T-helper 2 cell treated with Interferon-gamma antibody and Interleukin-4, amounts not matched to agents 100 ng/mL and 5 ng/mL, for 36 hours (primary cell): Measurements from ENCODE around the gene CCT8L2. TPM values are rescaled to one million over a fixed set of nuclear protein-coding genes. Genes with fewer than 3 reads are reported as not detected.
"Not testable (repeated sequence)": the region's sequence is repeated elsewhere in the genome, so short reads cannot be mapped to it uniquely, and the experiment has no call there.

ENCODE experiments used
- intact Hi-C: fragments of 100-400 bp; cut with micrococcal nuclease; formaldehyde crosslinking; loops from one replicate; pipeline ENCODE4 v1.15.1; 2023
- total RNA-seq: library from RNA; stranded (reverse); gene quantifications from 2 replicates; pipeline ENCODE4 v1.2.3, GENCODE V29; 2022

The CCT8L2 gene
- total RNA-seq, 1 donor from 2014 or later, result not detected

- intact Hi-C loops, result not testable (repeated sequence)
These were observed 32.6 kb downstream of the CCT8L2 start for GRCh38 chr22:16559996-16560395.

GRCh38 chr22:16559056-16559955 is 33.3 kb downstream of the CCT8L2 start:
- intact Hi-C loops, result no loop called here

- intact Hi-C loops, result not testable (repeated sequence)
These were observed 34.1 kb downstream of the CCT8L2 start for GRCh38 chr22:16558376-16558945.

GRCh38 chr22:16557511-16557910 is 35.1 kb downstream of the CCT8L2 start:
- intact Hi-C loops, result not testable (repeated sequence)

GRCh38 chr22:16555077-16555994 is 37.3 kb downstream of the CCT8L2 start:
- intact Hi-C loops, result not testable (repeated sequence)

- intact Hi-C loops, result not testable (repeated sequence)
These were observed 49.3 kb downstream of the CCT8L2 start for GRCh38 chr22:16543310-16543709.

Other genes with a start within 250 kb of the CCT8L2 start
- gene XKR3, start 232.6 kb upstream of the CCT8L2 start, total RNA-seq, result 0.16 TPM in 1 of 2 replicates, not detected in the other